ENCODE data around the gene ZNF805. TPM values are rescaled to one million over a fixed set of nuclear protein-coding genes. Genes with fewer than 3 reads are reported as not detected.

ZNF805 gene
- total and polyA plus RNA-seq, 2 donors from 2014 or later, result 0.82 to 17.3 TPM

- Histone ChIP-seq H3K4me3 (ENCODE audit: low read length in 3 of 3) (no peak overlapping the region), H3K27ac (ENCODE audit: low read depth in 2 of 2, low read length in 2 of 2) (no peak overlapping the region), H3K36me3 (ENCODE audit: control insufficient read depth in 2 of 3, insufficient read depth in 3 of 3, low read length in 3 of 3) (peaks cover 9 to 47% (median 42%) of the 10 kb centered on the region in 3 donors), H3K4me1 (ENCODE audit: control insufficient read depth in 2 of 3, insufficient read depth in 2 of 3, low read depth in 1 of 3, low read length in 3 of 3) (no peaks in the 10 kb centered on the region), H3K9ac (ENCODE audit: low read length in 3 of 3) (no peak overlapping the region), H3K9me3 (ENCODE audit: control insufficient read depth in 2 of 3, insufficient read depth in 1 of 3, low read length in 3 of 3) (no peaks in the 10 kb centered on the region), H3K27me3 (ENCODE audit: control insufficient read depth, insufficient read depth, low read length) (no peaks in the 10 kb centered on the region)
- TF ChIP-seq CTCF (IDR thresholded peaks at IDR 0.05; ENCODE audit: borderline replicate concordance, extremely low read depth, insufficient read depth), result no peak
- FAIRE-seq (no peak), DNase-seq (no peak)
- intact Hi-C loops (cut with DNase I), result no loop called here
Observed at GRCh38 chr19:57210381-57210780, 30.1 kb upstream of the ZNF805 start.

- peaks cover 11 to 42% (median 37%) of the 10 kb centered on the region in 3 donors for H3K36me3 ChIP-seq (ENCODE audit: control insufficient read depth in 2 of 3, insufficient read depth in 3 of 3, low read length in 3 of 3)
- intact Hi-C loops (cut with DNase I), result no loop called here
- no peak for TF ChIP-seq CTCF (IDR thresholded peaks at IDR 0.05; ENCODE audit: borderline replicate concordance, extremely low read depth, insufficient read depth)
- H3K9me3 ChIP-seq (ENCODE audit: control insufficient read depth in 2 of 3, insufficient read depth in 1 of 3, low read length in 3 of 3), result no peaks in the 10 kb centered on the region
- H3K27ac ChIP-seq (ENCODE audit: low read depth in 2 of 2, low read length in 2 of 2), result no peak overlapping the region
- no peak for DNase-seq
- H3K9ac ChIP-seq (ENCODE audit: low read length in 3 of 3), result no peak overlapping the region
- H3K4me3 ChIP-seq (ENCODE audit: low read length in 3 of 3), result no peak overlapping the region
- no peaks in the 10 kb centered on the region for H3K27me3 ChIP-seq (ENCODE audit: control insufficient read depth, insufficient read depth, low read length)
- FAIRE-seq, result no peak
- H3K4me1 ChIP-seq (ENCODE audit: control insufficient read depth in 2 of 3, insufficient read depth in 2 of 3, low read depth in 1 of 3, low read length in 3 of 3), result no peaks in the 10 kb centered on the region
Observed at GRCh38 chr19:57212109-57212508, 28.3 kb upstream of the ZNF805 start.

- DNase-seq (peak in 3 of 5 donors; percentile 32 to 65 (median 56)), FAIRE-seq (no peak)
- Histone ChIP-seq H3K4me3 (ENCODE audit: low read length in 3 of 3) (no peak overlapping the region), H3K27ac (ENCODE audit: low read depth in 2 of 2, low read length in 2 of 2) (no peak overlapping the region), H3K36me3 (ENCODE audit: control insufficient read depth in 2 of 3, insufficient read depth in 3 of 3, low read length in 3 of 3) (no peaks in the 10 kb centered on the region), H3K4me1 (ENCODE audit: control insufficient read depth in 2 of 3, insufficient read depth in 2 of 3, low read depth in 1 of 3, low read length in 3 of 3) (no peaks in the 10 kb centered on the region), H3K9me3 (ENCODE audit: control insufficient read depth in 2 of 3, insufficient read depth in 1 of 3, low read length in 3 of 3) (no peaks in the 10 kb centered on the region), H3K27me3 (ENCODE audit: control insufficient read depth, insufficient read depth, low read length) (no peaks in the 10 kb centered on the region), H3K9ac (ENCODE audit: low read length in 3 of 3) (no peak overlapping the region)
- intact Hi-C loops (cut with DNase I), result no loop called here
- TF ChIP-seq CTCF (IDR thresholded peaks at IDR 0.05; ENCODE audit: borderline replicate concordance, extremely low read depth, insufficient read depth), result no peak
Observed at GRCh38 chr19:57227502-57227901, 12.9 kb upstream of the ZNF805 start.

- FAIRE-seq (no peak), DNase-seq (no peak)
- TF ChIP-seq CTCF (IDR thresholded peaks at IDR 0.05; ENCODE audit: borderline replicate concordance, extremely low read depth, insufficient read depth), result no peak
- Histone ChIP-seq H3K4me1 (ENCODE audit: control insufficient read depth in 2 of 3, insufficient read depth in 2 of 3, low read depth in 1 of 3, low read length in 3 of 3) (no peaks in the 10 kb centered on the region), H3K4me3 (ENCODE audit: low read length in 3 of 3) (no peak overlapping the region), H3K27ac (ENCODE audit: low read depth in 2 of 2, low read length in 2 of 2) (no peak overlapping the region), H3K36me3 (ENCODE audit: control insufficient read depth in 2 of 3, insufficient read depth in 3 of 3, low read length in 3 of 3) (no peaks in the 10 kb centered on the region), H3K9ac (ENCODE audit: low read length in 3 of 3) (no peak overlapping the region), H3K9me3 (ENCODE audit: control insufficient read depth in 2 of 3, insufficient read depth in 1 of 3, low read length in 3 of 3) (no peaks in the 10 kb centered on the region), H3K27me3 (ENCODE audit: control insufficient read depth, insufficient read depth, low read length) (no peaks in the 10 kb centered on the region)
- intact Hi-C loops (cut with DNase I), result no loop called here
Observed at GRCh38 chr19:57231686-57232085, 8.7 kb upstream of the ZNF805 start.

Data from kidney (tissue), 14 donors.